ENCODE measurements around the gene COBL. TPM values are rescaled to one million over a fixed set of nuclear protein-coding genes. Genes with fewer than 3 reads are reported as not detected.

COBL gene
- total RNA-seq, 1 experiment from 2014 or later: 8.6 TPM

- Histone ChIP-seq H4K20me1 (ENCODE audit: low read length) (no peaks in the 10 kb centered on the region), H3K27ac (ENCODE audit: low read length) (no peak overlapping the region), H3K9ac (ENCODE audit: low read length) (no peak overlapping the region), H3K27me3 (ENCODE audit: low read length) (no peaks in the 10 kb centered on the region), H2AFZ (ENCODE audit: low read length) (no peak overlapping the region), H3K9me2 (replicated peaks; ENCODE audit: low read length) (no peaks in the 10 kb centered on the region), H3K4me2 (ENCODE audit: low read length) (no peak overlapping the region), H3K9me3 (ENCODE audit: low read length) (no peaks in the 10 kb centered on the region), H3F3A (ENCODE audit: low read length, unreplicated experiment) (no peaks in the 10 kb centered on the region), H3K36me3 (ENCODE audit: low read depth, low read length) (no peaks in the 10 kb centered on the region), H3K4me1 (ENCODE audit: insufficient read depth, low read length) (peaks cover 34% of the 10 kb centered on the region), H3K4me3 (ENCODE audit: low read length) (no peak overlapping the region), H3K79me2 (ENCODE audit: low read length) (peaks cover 13% of the 10 kb centered on the region; the same call in 1 of the 2 replicates)
- ChIA-PET POLR2A (ENCODE audit: unreplicated experiment) (no interaction called here), CTCF (no interaction called here)
- intact Hi-C loops (cut with micrococcal nuclease): no loop called here
- ATAC-seq (no peak), DNase-seq (no peak)
- BruUV-seq (replicated peaks): no TSS peak
- TF ChIP-seq CTCF (conservative IDR thresholded peaks at IDR 0.05; ENCODE audit: low read depth, low read length) (no peak), EZH2 (IDR thresholded peaks at IDR 0.05; ENCODE audit: low read length, unreplicated experiment) (no peak), EZH2phosphoT487 (IDR thresholded peaks at IDR 0.05; ENCODE audit: borderline replicate concordance, low read length) (no peak)
Observed at GRCh38 chr7:51265066-51265907, 51.3 kb downstream of the COBL start.

- ATAC-seq (peak; percentile 83), DNase-seq (peak; percentile 94)
- H2AFZ ChIP-seq (ENCODE audit: low read length): no peak overlapping the region
- H3K9me2 ChIP-seq (replicated peaks; ENCODE audit: low read length): no peaks in the 10 kb centered on the region
- ChIA-PET CTCF (interaction anchor here (0.6 to 1.1 kb wide), 3 partner anchors 94 to 103 kb away, joined by 3 to 7 read pairs (median 3); no protein-coding TSS in a partner anchor), POLR2A (ENCODE audit: unreplicated experiment) (interaction anchor here (0.6 kb wide), 2 partner anchors 23 to 52 kb away, joined by 3 to 4 read pairs; no protein-coding TSS in a partner anchor)
- TF ChIP-seq EZH2phosphoT487 (IDR thresholded peaks at IDR 0.05; ENCODE audit: borderline replicate concordance, low read length): no peak
- TF ChIP-seq CTCF (conservative IDR thresholded peaks at IDR 0.05; ENCODE audit: low read depth, low read length): no peak
- no peak for TF ChIP-seq EZH2 (IDR thresholded peaks at IDR 0.05; ENCODE audit: low read length, unreplicated experiment)
- H3K4me3 ChIP-seq (ENCODE audit: low read length): peak overlapping the region; percentile 48
- H3K27me3 ChIP-seq (ENCODE audit: low read length): no peaks in the 10 kb centered on the region
- peaks cover 34% of the 10 kb centered on the region for H3K4me1 ChIP-seq (ENCODE audit: insufficient read depth, low read length)
- peaks cover 13% of the 10 kb centered on the region; the same call in 1 of the 2 replicates for H3K79me2 ChIP-seq (ENCODE audit: low read length)
- H3K9ac ChIP-seq (ENCODE audit: low read length): peak overlapping the region; percentile 41; the same call in 1 of the 2 replicates
- peak overlapping the region; percentile 83 for H3K27ac ChIP-seq (ENCODE audit: low read length)
- no peaks in the 10 kb centered on the region for H3F3A ChIP-seq (ENCODE audit: low read length, unreplicated experiment)
- no TSS peak for BruUV-seq (replicated peaks)
- no peaks in the 10 kb centered on the region for H3K36me3 ChIP-seq (ENCODE audit: low read depth, low read length)
- H3K9me3 ChIP-seq (ENCODE audit: low read length): no peaks in the 10 kb centered on the region
- peak overlapping the region; percentile 75 for H3K4me2 ChIP-seq (ENCODE audit: low read length)
- intact Hi-C loops (cut with micrococcal nuclease): loop anchor here (5.0 kb wide), 1 partner anchor 53 kb away; the partner anchor contains the start of gene COBL
- no peaks in the 10 kb centered on the region for H4K20me1 ChIP-seq (ENCODE audit: low read length)
Observed at GRCh38 chr7:51263631-51264484, 52.8 kb downstream of the COBL start.

Data from PC-3 (cell line).